Loucy (cell line): ENCODE measurements around the gene NEO1.

Source experiments
- H2AFZ ChIP-seq: fragments of 200-600 bp; sonication (generic); 2 replicates; pipeline ENCODE4 v1.6.0; 2016; ENCODE audit warnings: antibody characterized with exemption, mild to moderate bottlenecking, low read length, moderate library complexity
- H3F3A ChIP-seq: fragments of 200-600 bp; 2 replicates; pipeline ENCODE4 v1.6.0; 2016; ENCODE audit warnings: antibody characterized with exemption, low read depth, mild to moderate bottlenecking
- H3K27me3 ChIP-seq: fragments of 200-600 bp; sonication (generic); 2 replicates; pipeline ENCODE4 v1.6.1; 2014; ENCODE audit warnings: low read length, mild to moderate bottlenecking; ENCODE audit not compliant: insufficient read depth, poor library complexity, severe bottlenecking
- H3K36me3 ChIP-seq: fragments of 200-600 bp; sonication (generic); 2 replicates; pipeline ENCODE4 v1.6.1; 2016; ENCODE audit warnings: low read length; ENCODE audit not compliant: insufficient read depth
- H3K4me1 ChIP-seq: fragments of 200-600 bp; sonication (generic); 2 replicates; pipeline ENCODE4 v1.5.1; 2014; ENCODE audit warnings: low read length, mild to moderate bottlenecking; ENCODE audit not compliant: insufficient read depth, poor library complexity, severe bottlenecking
- H3K4me2 ChIP-seq: fragments of 200-600 bp; sonication (generic); 2 replicates; pipeline ENCODE4 v1.6.0; 2014; ENCODE audit warnings: antibody characterized with exemption, low read length, low read depth, mild to moderate bottlenecking; ENCODE audit not compliant: poor library complexity, severe bottlenecking
- H3K4me3 ChIP-seq: fragments of 200-600 bp; sonication (generic); 2 replicates; pipeline ENCODE4 v1.5.1; 2014; ENCODE audit warnings: low read length, mild to moderate bottlenecking, mixed read lengths; ENCODE audit not compliant: poor library complexity, severe bottlenecking
- H3K79me2 ChIP-seq: fragments of 200-600 bp; sonication (generic); 2 replicates; pipeline ENCODE4 v1.6.1; 2014; ENCODE audit warnings: low read length; ENCODE audit not compliant: insufficient read depth
- H3K9ac ChIP-seq: fragments of 200-600 bp; sonication (generic); 2 replicates; pipeline ENCODE4 v1.6.0; 2014; ENCODE audit warnings: mild to moderate bottlenecking, low read depth, low read length, moderate library complexity; ENCODE audit not compliant: poor library complexity, severe bottlenecking
- H3K9me2 ChIP-seq: fragments of 200-600 bp; sonication (generic); replicated peaks from 2 replicates; pipeline ENCODE4 v1.6.1; 2016; ENCODE audit warnings: low read depth, low read length, mixed read lengths
- H3K9me3 ChIP-seq: fragments of 200-600 bp; sonication (generic); 2 replicates; pipeline ENCODE4 v1.6.1; 2014; ENCODE audit warnings: mild to moderate bottlenecking, antibody characterized with exemption, low read length, low read depth; ENCODE audit not compliant: insufficient read depth
- H4K20me1 ChIP-seq: fragments of 200-600 bp; sonication (generic); 2 replicates; pipeline ENCODE4 v1.6.0; 2014; ENCODE audit warnings: antibody characterized with exemption, low read length, mild to moderate bottlenecking; ENCODE audit not compliant: insufficient read depth, poor library complexity, severe bottlenecking
- CTCF ChIP-seq: fragments of 200-600 bp; sonication (generic); conservative IDR thresholded peaks from 2 replicates; pipeline ENCODE4 v1.5.1; 2014; ENCODE audit warnings: mild to moderate bottlenecking, antibody characterized with exemption, low read length
- EZH2phosphoT487 ChIP-seq: fragments of 200-600 bp; IDR thresholded peaks from 2 replicates; pipeline ENCODE4 v1.6.1; 2018; ENCODE audit warnings: antibody characterized with exemption, mild to moderate bottlenecking, moderate library complexity, borderline replicate concordance

Gene NEO1

GRCh38 chr15:73174171-73174570, 121.9 kb downstream of the NEO1 start:
- TF ChIP-seq EZH2phosphoT487: no peak
- no peak for TF ChIP-seq CTCF
- Histone ChIP-seq H3K4me2 (no peak overlapping the region), H3K27me3 (no peaks in the 10 kb centered on the region), H3K9ac (no peak overlapping the region), H4K20me1 (no peaks in the 10 kb centered on the region), H3F3A (no peaks in the 10 kb centered on the region), H2AFZ (no peak overlapping the region), H3K79me2 (no peaks in the 10 kb centered on the region), H3K36me3 (no peaks in the 10 kb centered on the region), H3K9me3 (no peaks in the 10 kb centered on the region), H3K4me3 (no peak overlapping the region), H3K9me2 (no peaks in the 10 kb centered on the region), H3K4me1 (no peaks in the 10 kb centered on the region)

- Histone ChIP-seq H2AFZ (no peak overlapping the region), H3K9me3 (no peaks in the 10 kb centered on the region), H3K9ac (no peak overlapping the region), H3K4me2 (no peak overlapping the region), H3F3A (no peaks in the 10 kb centered on the region), H3K79me2 (no peaks in the 10 kb centered on the region), H3K9me2 (no peaks in the 10 kb centered on the region; the same call in 1 of the 2 replicates), H3K27me3 (no peaks in the 10 kb centered on the region), H3K36me3 (no peaks in the 10 kb centered on the region), H3K4me1 (no peaks in the 10 kb centered on the region), H4K20me1 (no peaks in the 10 kb centered on the region), H3K4me3 (no peak overlapping the region)
- no peak for TF ChIP-seq CTCF
- no peak for TF ChIP-seq EZH2phosphoT487
These were observed 123.1 kb downstream of the NEO1 start for GRCh38 chr15:73175382-73175781.

GRCh38 chr15:73176598-73176997, 124.3 kb downstream of the NEO1 start:
- Histone ChIP-seq H3F3A (no peaks in the 10 kb centered on the region), H3K27me3 (no peaks in the 10 kb centered on the region), H3K9me2 (no peaks in the 10 kb centered on the region; the same call in 1 of the 2 replicates), H3K4me3 (no peak overlapping the region), H3K9ac (no peak overlapping the region), H4K20me1 (no peaks in the 10 kb centered on the region), H2AFZ (no peak overlapping the region), H3K79me2 (no peaks in the 10 kb centered on the region), H3K36me3 (no peaks in the 10 kb centered on the region), H3K4me1 (no peaks in the 10 kb centered on the region), H3K4me2 (no peak overlapping the region), H3K9me3 (peaks cover 2% of the 10 kb centered on the region; the same call in 1 of the 2 replicates)
- TF ChIP-seq CTCF (no peak), EZH2phosphoT487 (no peak)
